Endodermal cell (in vitro differentiated cells): Measurements from ENCODE around the gene FDXACB1. TPM values are rescaled to one million over a fixed set of nuclear protein-coding genes. Genes with fewer than 3 reads are reported as not detected.

Experiments used
- DNase-seq: peaks from one replicate; pipeline ENCODE4 v3.0.0-alpha.2; 2017
- H3K27ac ChIP-seq: 2 replicates; pipeline ENCODE4 v1.5.1; 2013; ENCODE audit warnings: mild to moderate bottlenecking, low read depth, low read length, moderate library complexity
- H3K27me3 ChIP-seq: 2 replicates; pipeline ENCODE4 v1.6.1; 2013; ENCODE audit warnings: mild to moderate bottlenecking, low read length, moderate library complexity; ENCODE audit not compliant: insufficient read depth, control insufficient read depth, poor library complexity, severe bottlenecking
- H3K36me3 ChIP-seq: 2 replicates; pipeline ENCODE4 v1.7.0; 2013; ENCODE audit warnings: mild to moderate bottlenecking, low read length, moderate library complexity; ENCODE audit not compliant: control insufficient read depth, insufficient read depth
- H3K4me1 ChIP-seq: one replicate; pipeline ENCODE4 v1.7.0; 2013; ENCODE audit warnings: low read length; ENCODE audit not compliant: control insufficient read depth, insufficient read depth
- H3K4me3 ChIP-seq: 2 replicates; pipeline ENCODE4 v1.5.1; 2013; ENCODE audit warnings: mild to moderate bottlenecking, low read length, moderate library complexity
- H3K9ac ChIP-seq: 2 replicates; pipeline ENCODE4 v1.6.1; 2013; ENCODE audit warnings: mild to moderate bottlenecking, low read length, moderate library complexity; ENCODE audit not compliant: poor library complexity, severe bottlenecking; ENCODE audit errors: extremely low read depth
- H3K9me3 ChIP-seq: 2 replicates; pipeline ENCODE4 v1.6.1; 2013; ENCODE audit warnings: mild to moderate bottlenecking, low read length, moderate library complexity; ENCODE audit not compliant: control insufficient read depth
- H3K27ac Mint-ChIP-seq: 2 replicates; pipeline ENCODE4 v1.8.0; 2020; ENCODE audit warnings: mixed read lengths
- H3K27me3 Mint-ChIP-seq: 2 replicates; pipeline ENCODE4 v1.8.0; 2021; ENCODE audit warnings: mild to moderate bottlenecking, mixed read lengths; ENCODE audit not compliant: insufficient read depth
- H3K36me3 Mint-ChIP-seq: 2 replicates; pipeline ENCODE4 v1.8.0; 2020; ENCODE audit warnings: low read depth, mixed read lengths
- H3K4me1 Mint-ChIP-seq: 2 replicates; pipeline ENCODE4 v1.8.0; 2020; ENCODE audit warnings: mixed read lengths
- H3K4me3 Mint-ChIP-seq: 2 replicates; pipeline ENCODE4 v1.8.0; 2020; ENCODE audit warnings: mild to moderate bottlenecking, moderate library complexity, mixed read lengths
- H3K9me3 Mint-ChIP-seq: 2 replicates; pipeline ENCODE4 v1.8.0; 2020; ENCODE audit warnings: mild to moderate bottlenecking, mixed read lengths
- CTCF ChIP-seq: fragments of 200-600 bp; sonication (generic); conservative IDR thresholded peaks from 2 replicates; pipeline ENCODE4 v1.5.0; 2021; ENCODE audit warnings: antibody characterized with exemption, mild to moderate bottlenecking
- WGBS, 2 experiments: methylation state at CpG; one replicate each; pipeline versions ENCODE4 v1.1.5 to v1.1.7; 2013; ENCODE audit warnings: missing lambda C conversion rate in 2 of 2, mixed read lengths in 1 of 2; ENCODE audit not compliant: insufficient coverage in 1 of 2, insufficient read length in 1 of 2; 5-methylcytosine and 5-hydroxymethylcytosine counted together
- long read RNA-seq, 4 experiments: library from polyadenylated mRNA in 2 of 4; library from RNA in 1 of 4; library from capped mRNA in 1 of 4; stranded (forward) in 3 of 4; unstranded in 1 of 4; transcript quantifications; one replicate each; pipeline ENCODE4 v2.0.0, GENCODE V29; 2020 to 2021; ENCODE audit warnings: inconsistent platforms in 1 of 4
- polyA plus RNA-seq, 2 experiments: library from polyadenylated mRNA; stranded (reverse); fragments of 50-300 nt; gene quantifications; one replicate each; pipeline ENCODE4 v1.2.3, GENCODE V29; 2013
- total RNA-seq, 2 donors: library from RNA; stranded (reverse); fragmentation: NEBNext Ultra II Directional in 1 of 2; extraction: Animal tissue kit (Norgen Biotek cat#: 25700) in 1 of 2; gene quantifications; 2 replicates in 1 of 2; 3 replicates in 1 of 2; pipeline ENCODE4 v1.2.1, GENCODE V29; 2021

Gene FDXACB1
- total RNA-seq, result 1 to 10 TPM; 1.7 to 2.7 TPM
- 3.3 TPM for polyA plus RNA-seq (2013, experiment 1 of 2)
- polyA plus RNA-seq (2013, experiment 2 of 2), result 3.4 TPM
- long read RNA-seq, experiment 1, partial matches to known transcripts, result 0 of 4 reads
- long read RNA-seq, experiment 1, other reads (novel, unspliced or antisense), result 2 of 4 reads
- long read RNA-seq, experiment 2, partial matches to known transcripts, result 0 of 4 reads
- long read RNA-seq, experiment 2, other reads (novel, unspliced or antisense), result 1 of 4 reads
- long read RNA-seq, experiment 3, transcript FDXACB1-201 (5 exons, 2,789 nt), result major isoform, 8 of 13 reads
- long read RNA-seq, experiment 3, partial matches to known transcripts, result 1 of 13 reads
- long read RNA-seq, experiment 3, other reads (novel, unspliced or antisense), result 0 of 13 reads
- long read RNA-seq, experiment 4, transcript FDXACB1-201 (5 exons, 2,789 nt), result major isoform, 5 of 6 reads
- long read RNA-seq, experiment 4, partial matches to known transcripts, result 0 of 6 reads
- long read RNA-seq, experiment 4, other reads (novel, unspliced or antisense), result 0 of 6 reads

GRCh38 chr11:111878849-111879636 lies at the start of gene FDXACB1, which contains the start of gene CFAP68:
TSS of gene FDXACB1 (minus strand) at chr11:111879165. CDS start at chr11:111879132, 33 bp downstream.
TSS of gene CFAP68 (plus strand) at chr11:111879541. CDS start at chr11:111879561, 20 bp downstream.
- peak; percentile 98 for TF ChIP-seq CTCF
- peak within 1 kb of the TSS; percentile 97 for H3K27ac ChIP-seq
- H3K27me3 ChIP-seq, result no peaks in the 10 kb centered on the region
- H3K9ac ChIP-seq, result peak within 1 kb of the TSS; percentile 73
- no peaks in the 10 kb centered on the region for H3K9me3 ChIP-seq
- H3K4me1 ChIP-seq, result peaks cover 2% of the 10 kb centered on the region
- Mint-ChIP-seq H3K36me3 (no peaks in the 10 kb centered on the region), H3K4me3 (peak within 1 kb of the TSS; percentile 74), H3K4me1 (peaks cover 12% of the 10 kb centered on the region), H3K27ac (peak within 1 kb of the TSS; percentile 100), H3K9me3 (no peaks in the 10 kb centered on the region), H3K27me3 (peaks cover 4% of the 10 kb centered on the region)
- H3K36me3 ChIP-seq, result no peaks in the 10 kb centered on the region
- peak; percentile 99 for DNase-seq
- peak within 1 kb of the TSS; percentile 96 for H3K4me3 ChIP-seq
- 1% methylated on average over 18 to 55 of the region's 55 CpGs for WGBS, 2 experiments

GRCh38 chr11:111926505-111927391 lies 47.8 kb upstream of the FDXACB1 start:
- WGBS, 2 experiments, result 1 to 4% methylated on average over 10 to 47 of the region's 47 CpGs
- Histone ChIP-seq H3K9ac (peak overlapping the region; percentile 46), H3K4me3 (peak overlapping the region; percentile 81), H3K36me3 (no peaks in the 10 kb centered on the region), H3K27ac (peak overlapping the region; percentile 61), H3K4me1 (no peaks in the 10 kb centered on the region), H3K27me3 (no peaks in the 10 kb centered on the region), H3K9me3 (no peaks in the 10 kb centered on the region)
- no peak for TF ChIP-seq CTCF
- Mint-ChIP-seq H3K9me3 (no peaks in the 10 kb centered on the region), H3K4me3 (peak overlapping the region; percentile 56), H3K36me3 (no peaks in the 10 kb centered on the region), H3K27ac (peak overlapping the region; percentile 93), H3K27me3 (no peaks in the 10 kb centered on the region), H3K4me1 (peaks cover 38% of the 10 kb centered on the region)
- peak; percentile 99 for DNase-seq
